T-helper 2 cell (primary cell): Measurements from ENCODE around the gene PPP4R1.

Experiments
- DNase-seq, 5 experiments: peaks; one replicate each; pipeline versions ENCODE4 v3.0.0 to v3.0.0-alpha.2; 2012 to 2022

Gene PPP4R1

GRCh38 chr18:9594823-9595596 is 19.3 kb downstream of the PPP4R1 start:
- DNase-seq: no peak

- DNase-seq: no peak
Measured at GRCh38 chr18:9587924-9588323, 26.4 kb downstream of the PPP4R1 start.

GRCh38 chr18:9586814-9587213 is 27.5 kb downstream of the PPP4R1 start:
- DNase-seq: no peak

DNA sequence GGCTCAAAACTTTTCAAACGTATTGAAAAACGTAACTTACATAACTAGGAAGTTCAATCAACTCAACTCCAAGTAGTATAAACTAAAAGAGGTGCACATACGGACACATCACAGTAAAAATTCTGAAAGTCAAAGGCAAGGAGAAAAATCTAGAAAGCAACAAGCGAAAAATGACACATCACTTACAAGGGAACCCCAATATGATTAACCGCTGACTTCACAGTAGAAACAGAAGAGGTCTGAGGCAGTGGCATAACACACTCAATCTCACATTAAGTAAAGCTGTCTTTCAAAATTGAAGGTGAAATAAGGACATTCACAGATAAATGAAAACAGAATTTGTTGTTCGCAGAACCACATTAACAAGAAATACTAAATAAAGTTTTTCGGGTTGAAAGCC is 32.7 kb downstream of the PPP4R1 start:
- no peak for DNase-seq

DNA sequence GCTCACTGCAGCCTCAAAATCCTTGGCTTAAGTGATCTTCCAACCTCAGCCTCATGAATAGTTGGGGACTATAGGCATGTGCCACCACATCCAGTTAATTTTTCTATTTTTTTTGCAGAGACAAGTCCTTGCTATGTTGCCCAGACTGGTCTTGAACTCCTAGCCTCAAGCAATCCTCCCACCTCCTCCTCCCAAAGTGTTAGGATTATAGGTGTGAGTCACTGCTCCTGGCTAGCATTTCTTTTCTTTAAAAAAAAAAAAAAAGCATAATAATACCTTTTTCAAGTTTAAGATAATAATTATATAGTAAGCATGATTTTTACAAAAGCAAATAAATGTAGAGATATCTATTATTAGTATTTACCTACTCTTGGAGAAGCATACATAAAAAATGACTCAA is 36.1 kb downstream of the PPP4R1 start:
- DNase-seq: no peak

DNA sequence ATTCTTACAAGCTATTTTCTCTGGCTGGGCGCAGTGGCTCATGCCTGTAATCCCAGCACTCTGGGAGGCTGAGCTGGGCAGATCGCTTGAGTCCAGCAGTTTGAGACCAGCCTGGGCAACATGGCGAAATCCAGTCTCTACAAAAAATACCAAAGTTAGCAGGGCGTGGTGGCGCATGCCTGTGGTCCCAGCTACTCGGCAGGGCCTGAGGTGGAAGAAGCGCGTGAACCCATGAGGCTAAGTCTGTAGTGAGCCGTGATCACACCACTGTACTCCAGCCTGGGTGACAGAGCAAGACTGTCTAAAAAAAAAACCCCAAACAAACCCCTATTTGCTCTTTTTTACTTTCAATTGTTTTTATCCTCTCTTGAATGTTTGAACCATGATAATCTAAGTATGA is 37.0 kb downstream of the PPP4R1 start:
- no peak for DNase-seq

- peak in 1 of 5 experiments; percentile 16 for DNase-seq
Measured at GRCh38 chr18:9575558-9575957, 38.8 kb downstream of the PPP4R1 start.

GRCh38 chr18:9574473-9575115 is 39.8 kb downstream of the PPP4R1 start:
- no peak for DNase-seq

- DNase-seq: no peak
Measured at GRCh38 chr18:9571546-9571945, 42.8 kb downstream of the PPP4R1 start.

DNA sequence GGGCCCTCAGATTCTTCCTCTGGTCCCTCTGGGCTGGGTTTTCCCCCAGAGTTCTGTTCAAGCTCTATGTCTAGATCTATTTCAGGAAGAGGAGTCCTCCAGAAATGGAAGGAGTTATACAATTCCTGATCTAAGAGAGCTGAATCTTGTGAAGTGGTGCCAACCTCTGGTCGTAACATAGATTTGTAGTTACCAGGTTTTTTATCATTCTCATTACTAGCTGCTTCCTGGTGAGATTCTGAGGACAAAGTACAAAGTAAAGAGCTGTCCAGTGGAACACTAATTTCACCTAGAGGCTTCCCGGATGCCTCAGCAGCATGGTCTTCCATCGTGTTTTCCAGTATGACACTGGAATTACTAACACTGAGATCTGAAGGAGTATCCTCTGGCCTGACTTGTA is 44.1 kb downstream of the PPP4R1 start:
- DNase-seq: no peak

- no peak for DNase-seq
Measured at GRCh38 chr18:9569178-9569577, 45.2 kb downstream of the PPP4R1 start.

- no peak for DNase-seq
Measured at GRCh38 chr18:9568186-9568585, 46.2 kb downstream of the PPP4R1 start.

DNA sequence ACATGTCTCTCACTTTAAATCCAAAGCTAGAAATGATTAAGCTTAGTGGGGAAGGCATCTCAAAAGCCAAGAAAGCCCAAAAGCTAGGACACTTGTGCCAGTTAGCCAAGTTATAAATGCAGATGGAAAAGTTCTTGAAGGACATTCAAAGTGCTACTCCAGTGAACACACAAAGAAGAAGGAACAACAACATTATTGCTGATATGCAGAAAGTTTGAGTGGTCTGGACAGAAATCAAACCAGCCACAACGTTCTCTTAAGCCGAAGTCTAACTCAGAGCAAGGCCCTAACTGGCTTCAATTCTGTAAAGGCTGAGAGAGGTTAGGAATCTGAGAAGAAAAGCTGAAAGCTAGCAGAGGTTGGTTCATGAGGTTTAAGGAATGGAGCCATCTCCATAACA is 49.0 kb downstream of the PPP4R1 start:
- no peak for DNase-seq

DNA sequence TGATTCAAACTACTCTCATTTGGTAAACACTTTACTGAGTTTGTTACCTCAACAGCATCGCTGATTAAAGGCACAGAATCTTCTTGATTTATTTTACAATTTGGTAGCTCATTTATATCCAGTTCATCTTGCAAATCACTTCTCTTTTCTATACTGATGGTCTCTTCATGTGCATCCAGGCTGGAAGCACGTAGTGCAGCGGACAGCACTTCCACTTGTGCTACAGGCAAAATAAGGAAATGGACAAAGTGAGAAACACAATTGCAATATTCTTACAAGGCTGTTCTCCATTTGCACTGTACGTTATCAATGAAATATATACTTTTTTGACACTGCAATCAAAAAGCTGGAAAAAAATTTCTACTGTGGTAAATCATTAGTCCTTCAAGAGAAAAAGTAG is 51.0 kb downstream of the PPP4R1 start:
- no peak for DNase-seq

DNA sequence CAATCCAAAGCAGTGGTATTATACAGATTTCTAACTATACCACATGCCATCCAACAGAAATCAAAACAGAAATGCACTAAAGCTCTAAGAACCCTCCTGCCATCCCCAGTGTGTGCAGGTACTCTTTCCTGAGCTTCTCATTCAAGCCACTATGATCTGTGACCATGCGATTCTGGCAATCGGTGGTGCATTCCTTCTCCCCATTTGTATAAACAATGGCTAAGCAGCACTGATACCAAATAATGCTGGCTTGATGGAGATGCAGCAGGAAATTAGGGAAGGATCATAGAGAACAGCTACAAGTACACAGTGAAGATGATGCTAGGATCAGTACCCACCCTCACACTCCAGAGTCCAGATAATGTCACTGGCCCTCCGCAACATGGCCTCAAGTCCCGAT is 51.8 kb downstream of the PPP4R1 start:
- DNase-seq: no peak

DNA sequence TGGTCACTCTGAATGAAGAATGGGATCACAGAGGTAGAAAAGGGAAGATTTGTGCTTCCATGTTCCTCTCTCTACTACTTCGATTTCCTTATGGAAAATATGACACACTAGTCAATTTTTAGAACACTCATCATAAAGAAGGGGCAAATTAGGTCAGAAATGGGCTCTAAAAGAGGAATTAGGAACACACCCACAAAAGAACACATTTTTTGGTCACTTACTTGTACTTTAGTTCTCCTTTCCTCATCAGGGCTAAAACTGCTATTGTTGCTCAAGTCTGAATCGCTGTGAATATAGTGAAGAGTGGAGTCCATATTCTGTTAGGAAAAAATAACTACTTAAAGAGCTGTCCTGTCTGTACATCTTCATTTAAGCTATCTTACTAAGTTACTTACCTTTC is 52.6 kb downstream of the PPP4R1 start:
- no peak for DNase-seq

DNA sequence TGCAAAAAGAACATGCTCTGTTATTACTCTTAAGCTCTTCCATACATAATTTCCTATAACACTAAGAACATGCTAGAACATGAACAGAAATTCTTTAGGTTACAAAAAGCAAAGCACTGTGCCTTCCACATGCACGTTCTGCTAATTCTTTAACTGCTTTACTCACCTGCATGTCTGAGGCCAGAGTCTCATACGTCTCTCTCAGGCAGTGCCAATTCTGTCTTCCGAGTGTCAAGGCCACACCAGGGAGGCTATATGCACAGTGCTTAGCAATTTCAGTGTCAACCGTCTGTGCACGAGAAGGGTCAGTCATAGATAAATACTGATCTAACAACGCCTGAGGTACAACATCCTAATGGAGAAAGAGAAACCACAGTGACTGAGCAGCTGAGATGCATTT is 55.1 kb downstream of the PPP4R1 start:
- DNase-seq: no peak

DNA sequence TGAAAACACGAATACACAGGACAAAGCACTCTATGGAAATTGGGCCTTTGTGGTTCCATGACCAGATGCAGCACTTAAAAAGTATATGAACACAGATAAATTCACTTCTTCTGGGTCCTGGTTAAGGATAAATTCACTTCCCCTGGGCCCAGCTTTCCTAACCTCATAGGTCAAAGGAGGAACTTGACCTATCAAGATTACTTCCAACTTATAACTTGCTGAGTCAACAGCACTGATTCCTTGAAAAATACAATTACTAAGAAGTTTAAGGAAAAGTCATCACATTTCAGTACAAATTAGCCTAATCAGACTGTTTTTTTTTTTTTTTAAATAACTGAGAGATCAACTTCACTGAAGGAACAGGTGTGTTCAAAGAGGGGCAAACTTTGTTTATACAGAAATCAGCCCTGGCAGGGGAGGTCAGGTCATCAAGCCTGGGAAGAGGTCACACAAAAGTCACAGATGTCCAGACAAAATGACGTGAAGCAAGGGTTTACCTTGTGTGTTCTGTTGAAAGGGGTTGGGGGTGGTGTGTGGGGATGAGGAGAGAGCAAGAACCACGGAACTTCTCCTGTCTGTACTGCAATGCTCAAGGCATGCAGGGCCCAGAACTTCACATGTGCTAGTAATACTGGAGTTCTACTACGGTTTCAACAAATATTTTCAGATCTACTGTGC is 55.8 kb downstream of the PPP4R1 start:
- DNase-seq: no peak

DNA sequence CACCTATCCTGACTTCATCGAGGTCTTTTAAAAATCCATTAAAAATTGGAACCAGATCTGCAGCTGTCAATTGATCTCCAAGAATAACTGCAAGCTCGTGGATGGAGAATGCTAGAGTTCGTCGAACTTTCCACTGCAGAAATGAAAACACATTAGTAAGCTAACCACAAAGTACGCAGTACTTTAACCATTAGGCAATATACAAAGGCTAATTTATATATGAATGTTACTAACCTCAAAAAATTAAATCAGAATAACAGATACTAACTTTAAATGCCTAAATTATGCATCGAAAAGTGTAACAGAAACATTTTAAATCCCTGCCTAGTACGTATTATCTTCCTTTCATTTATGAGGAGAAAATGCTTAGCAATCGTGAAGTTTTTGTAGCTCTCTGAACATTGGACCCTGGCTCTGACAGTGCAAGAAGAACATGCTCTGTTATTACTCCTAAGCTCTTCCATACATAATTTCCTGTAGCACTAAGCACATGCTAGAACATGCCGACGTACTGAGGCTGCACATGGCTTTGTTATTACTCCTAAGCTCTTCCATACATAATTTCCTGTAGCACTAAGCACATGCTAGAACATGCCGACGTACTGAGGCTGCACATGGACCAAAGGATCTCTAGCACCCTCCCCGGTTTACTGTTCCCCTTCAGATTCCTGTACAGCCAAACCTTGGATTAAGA is 57.0 kb downstream of the PPP4R1 start:
- no peak for DNase-seq

GRCh38 chr18:9552616-9553015 is 61.7 kb downstream of the PPP4R1 start:
- no peak for DNase-seq

DNA sequence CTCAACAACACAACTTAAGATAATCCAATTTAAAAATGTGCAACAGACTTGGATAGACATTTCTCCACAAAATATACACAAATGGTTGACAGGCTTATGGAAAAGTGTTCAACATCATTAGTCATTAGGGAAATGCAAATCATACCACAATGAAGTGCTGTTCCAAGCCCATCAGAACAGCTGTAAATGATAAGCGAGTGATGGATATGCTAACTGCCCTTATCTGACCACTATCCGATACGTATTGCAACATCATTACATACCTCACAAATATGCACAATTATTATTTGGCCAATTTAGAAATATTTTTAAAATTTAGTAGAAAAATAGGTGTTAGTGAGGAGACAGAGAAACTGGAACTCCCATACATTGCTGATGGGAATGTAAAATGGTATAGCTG is 62.2 kb downstream of the PPP4R1 start:
- no peak for DNase-seq

DNA sequence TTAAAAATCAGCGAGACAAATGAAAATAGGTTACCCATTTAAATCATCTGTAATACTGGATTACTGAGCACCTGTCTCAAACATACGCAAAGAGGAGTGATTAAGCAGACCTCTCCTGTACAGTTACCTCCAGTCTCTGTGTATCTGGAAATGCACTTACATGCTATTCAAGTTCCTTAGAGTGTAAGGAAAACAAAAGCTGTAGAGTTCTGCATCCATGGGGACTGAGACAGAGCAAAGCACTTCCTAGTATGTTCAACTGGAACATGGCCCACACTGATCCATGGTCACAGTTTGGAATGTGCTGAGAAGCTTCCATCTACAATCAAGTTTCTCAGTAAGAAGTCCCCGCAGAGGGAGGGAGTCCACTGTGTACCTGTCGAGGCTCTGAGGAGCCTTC is 63.9 kb downstream of the PPP4R1 start:
- no peak for DNase-seq

GRCh38 chr18:9549405-9549804 is 65.0 kb downstream of the PPP4R1 start:
- no peak for DNase-seq

DNA sequence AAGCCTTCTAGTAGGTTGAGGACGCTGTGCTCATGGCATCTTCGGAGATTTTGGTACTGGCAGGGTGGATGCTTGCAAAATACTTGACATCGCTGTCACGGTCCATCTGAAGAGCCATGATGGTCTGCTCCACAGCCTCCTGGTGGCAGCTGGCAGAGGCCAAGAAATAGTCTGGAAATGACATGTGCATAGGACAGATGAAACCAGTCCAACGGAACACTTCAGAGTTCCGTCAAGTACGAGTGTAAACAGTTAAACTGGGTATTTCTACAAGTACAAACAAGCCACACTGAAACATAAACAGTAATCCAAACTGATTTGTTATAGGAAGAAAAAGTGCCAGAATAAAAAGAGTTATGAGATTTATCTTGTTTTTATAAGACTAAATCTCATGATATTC is 66.6 kb downstream of the PPP4R1 start:
- DNase-seq: no peak
